GM12873 (cell line): ENCODE data around the gene PIGB.

Experiments
- CTCF ChIP-seq: IDR thresholded peaks from 2 replicates; pipeline ENCODE4 v1.5.1; 2012; ENCODE audit warnings: low read depth, mild to moderate bottlenecking, moderate library complexity, low read length, control low read depth; ENCODE audit not compliant: insufficient read depth; ENCODE audit errors: missing control alignments

Gene PIGB

GRCh38 chr15:55394694-55395093, 75.7 kb downstream of the PIGB start:
- no peak for TF ChIP-seq CTCF

GRCh38 chr15:55398243-55398642, 79.2 kb downstream of the PIGB start:
- no peak for TF ChIP-seq CTCF

- no peak for TF ChIP-seq CTCF
These were observed 82.8 kb downstream of the PIGB start for GRCh38 chr15:55401786-55402246.

- no peak for TF ChIP-seq CTCF
These were observed 83.7 kb downstream of the PIGB start for GRCh38 chr15:55402707-55403106.

GRCh38 chr15:55403531-55403930, 84.5 kb downstream of the PIGB start:
- TF ChIP-seq CTCF, result no peak
